ENCODE data around the gene ALDH1L1.

Gene ALDH1L1

DNA sequence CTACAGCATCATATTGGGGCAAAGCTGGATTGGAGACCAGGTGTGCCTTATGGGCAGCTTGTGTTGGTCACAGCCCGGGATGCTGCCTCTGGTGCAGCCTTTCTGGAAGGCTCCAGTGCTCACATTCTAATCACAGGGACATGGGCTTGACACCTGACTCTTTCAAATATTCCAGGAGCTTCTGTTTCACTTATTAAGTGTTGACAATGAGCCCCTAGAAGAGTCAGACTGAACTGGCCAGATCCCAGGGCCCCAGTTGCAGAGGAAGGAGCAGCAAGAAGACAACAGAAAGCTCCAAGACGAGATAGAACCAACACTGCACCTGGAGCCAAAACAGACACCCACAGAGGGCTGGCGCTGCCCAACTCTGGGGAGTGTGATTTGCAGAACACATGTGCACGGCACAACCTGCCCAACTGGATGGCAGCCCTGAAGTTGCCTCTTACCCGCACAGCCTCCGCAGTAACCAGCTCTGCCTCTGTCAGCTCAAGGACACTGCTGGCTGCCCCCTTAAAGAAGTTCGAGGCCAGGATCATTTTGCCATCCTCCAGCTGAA is 30.3 kb downstream of the ALDH1L1 start:
- ChIA-PET CTCF (interaction anchor here (2.7 to 5.1 kb wide), 2 partner anchors 11 to 17 kb away, joined by 18 to 40 read pairs; no protein-coding TSS in a partner anchor), POLR2A (no interaction called here)
- no peak overlapping the region for H3K4me3 ChIP-seq (ENCODE audit: low read depth, low read length)
- no peak for DNase-seq (ENCODE audit: low read depth, low spot score)
- no peak for TF ChIP-seq CTCF (IDR thresholded peaks at IDR 0.05; ENCODE audit: insufficient read depth, low read length, missing control alignments)

- H3K4me3 ChIP-seq (ENCODE audit: low read depth, low read length): no peak overlapping the region
- CTCF ChIA-PET: interaction anchor here (0.8 to 5.1 kb wide), 3 partner anchors 10 to 241 kb away, joined by 3 to 40 read pairs (median 18); no protein-coding TSS in a partner anchor
- DNase-seq (ENCODE audit: low read depth, low spot score): no peak
- TF ChIP-seq CTCF (IDR thresholded peaks at IDR 0.05; ENCODE audit: insufficient read depth, low read length, missing control alignments): no peak
- POLR2A ChIA-PET: no interaction called here
Observed at GRCh38 chr3:126149256-126149902, 31.0 kb downstream of the ALDH1L1 start.

- no peak for DNase-seq (ENCODE audit: low read depth, low spot score)
- no peak for TF ChIP-seq CTCF (IDR thresholded peaks at IDR 0.05; ENCODE audit: insufficient read depth, low read length, missing control alignments)
- ChIA-PET CTCF (interaction anchor here (0.8 to 5.1 kb wide), 3 partner anchors 14 to 242 kb away, joined by 3 to 40 read pairs (median 17); no protein-coding TSS in a partner anchor), POLR2A (no interaction called here)
- no peak overlapping the region for H3K4me3 ChIP-seq (ENCODE audit: low read depth, low read length)
Observed at GRCh38 chr3:126147932-126148683, 32.3 kb downstream of the ALDH1L1 start.

DNA sequence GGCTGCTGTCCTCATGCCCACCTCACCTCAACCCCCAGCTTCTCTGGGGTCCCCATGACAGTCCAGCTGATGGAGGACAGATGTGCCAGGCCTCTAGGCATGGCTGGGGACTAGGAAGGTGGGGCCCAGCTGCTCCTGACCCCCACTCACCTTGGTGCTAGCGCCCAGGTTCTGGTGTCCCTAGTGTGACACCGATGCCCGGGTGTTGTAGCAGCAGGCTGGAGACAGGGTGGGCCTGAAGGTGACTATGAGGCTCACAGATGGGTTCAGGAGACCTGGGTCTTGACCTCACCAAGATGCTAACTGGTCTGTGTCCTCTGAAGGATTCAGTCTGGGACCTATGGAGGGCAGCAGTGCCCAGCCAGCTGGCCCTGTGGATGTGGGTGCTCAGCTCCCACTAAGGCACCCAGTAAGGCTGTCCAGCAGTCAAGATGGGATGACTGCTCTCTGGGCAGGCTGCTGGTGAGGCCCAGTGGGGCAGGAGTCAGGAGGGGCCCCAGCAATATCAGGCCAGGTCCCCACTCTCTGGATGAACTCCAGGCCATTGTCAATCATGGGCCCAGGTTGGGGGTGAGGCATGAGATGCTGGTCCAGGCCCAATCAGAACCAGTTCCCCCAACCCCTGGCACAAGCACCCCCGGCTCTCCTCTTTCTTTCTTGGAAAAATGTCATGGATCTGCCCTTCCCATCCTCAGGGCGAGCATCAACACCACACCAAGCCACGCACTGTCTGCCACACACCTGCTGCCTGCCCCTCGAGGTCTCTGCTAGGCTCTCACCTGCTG is 33.0 kb downstream of the ALDH1L1 start:
- CTCF ChIA-PET: interaction anchor here (2.9 kb wide), 1 partner anchor 13 kb away, joined by 17 read pairs; no protein-coding TSS in a partner anchor
- H3K4me3 ChIP-seq (ENCODE audit: low read depth, low read length): no peak overlapping the region
- POLR2A ChIA-PET: no interaction called here
- no peak for DNase-seq (ENCODE audit: low read depth, low spot score)
- no peak for TF ChIP-seq CTCF (IDR thresholded peaks at IDR 0.05; ENCODE audit: insufficient read depth, low read length, missing control alignments)

DNA sequence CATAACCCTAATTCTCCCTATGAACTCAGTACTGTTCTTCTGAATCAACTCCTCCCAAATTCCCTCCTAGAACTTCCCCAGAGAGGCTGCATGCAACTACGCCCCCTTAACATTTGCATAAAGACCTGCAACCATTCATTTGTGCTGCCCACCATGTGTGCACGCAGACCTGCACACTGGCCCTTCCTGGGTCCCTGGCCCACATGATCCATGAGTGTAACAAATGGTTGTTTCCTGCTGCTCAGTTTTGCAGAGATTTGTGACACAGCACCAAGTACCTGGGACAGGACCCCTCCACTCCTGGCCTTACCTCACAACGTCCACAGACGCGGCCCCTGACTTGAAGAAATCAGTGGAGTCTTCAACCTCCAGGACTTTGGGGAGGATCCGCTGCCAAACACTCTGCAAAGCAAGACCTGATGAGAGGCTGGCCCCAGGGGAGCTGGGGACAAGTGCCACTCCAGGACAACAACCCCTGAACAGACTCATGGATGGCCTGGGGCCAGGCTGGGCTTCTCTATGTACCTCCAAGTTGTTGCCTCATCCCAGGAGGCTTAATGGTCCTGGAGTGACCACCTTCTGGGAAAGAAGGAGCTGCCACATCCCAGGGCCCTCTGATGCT is 33.8 kb downstream of the ALDH1L1 start:
- TF ChIP-seq CTCF (IDR thresholded peaks at IDR 0.05; ENCODE audit: insufficient read depth, low read length, missing control alignments): no peak
- DNase-seq (ENCODE audit: low read depth, low spot score): no peak
- CTCF ChIA-PET: interaction anchor here (2.9 kb wide), 1 partner anchor 12 kb away, joined by 17 read pairs; no protein-coding TSS in a partner anchor
- POLR2A ChIA-PET: no interaction called here
- H3K4me3 ChIP-seq (ENCODE audit: low read depth, low read length): no peak overlapping the region
